HG02623 (cell line): ENCODE results near the gene MAP1A.
A peak's percentile ranks its signal among the peaks of the same experiment; 100 is the strongest.

Experiments used
- ATAC-seq: cut with Tn5 transposase; IDR thresholded peaks from one replicate; pipeline ENCODE4 v1.9.1; 2021; ENCODE audit warnings: moderate library complexity; ENCODE audit not compliant: unreplicated experiment

MAP1A gene

DNA sequence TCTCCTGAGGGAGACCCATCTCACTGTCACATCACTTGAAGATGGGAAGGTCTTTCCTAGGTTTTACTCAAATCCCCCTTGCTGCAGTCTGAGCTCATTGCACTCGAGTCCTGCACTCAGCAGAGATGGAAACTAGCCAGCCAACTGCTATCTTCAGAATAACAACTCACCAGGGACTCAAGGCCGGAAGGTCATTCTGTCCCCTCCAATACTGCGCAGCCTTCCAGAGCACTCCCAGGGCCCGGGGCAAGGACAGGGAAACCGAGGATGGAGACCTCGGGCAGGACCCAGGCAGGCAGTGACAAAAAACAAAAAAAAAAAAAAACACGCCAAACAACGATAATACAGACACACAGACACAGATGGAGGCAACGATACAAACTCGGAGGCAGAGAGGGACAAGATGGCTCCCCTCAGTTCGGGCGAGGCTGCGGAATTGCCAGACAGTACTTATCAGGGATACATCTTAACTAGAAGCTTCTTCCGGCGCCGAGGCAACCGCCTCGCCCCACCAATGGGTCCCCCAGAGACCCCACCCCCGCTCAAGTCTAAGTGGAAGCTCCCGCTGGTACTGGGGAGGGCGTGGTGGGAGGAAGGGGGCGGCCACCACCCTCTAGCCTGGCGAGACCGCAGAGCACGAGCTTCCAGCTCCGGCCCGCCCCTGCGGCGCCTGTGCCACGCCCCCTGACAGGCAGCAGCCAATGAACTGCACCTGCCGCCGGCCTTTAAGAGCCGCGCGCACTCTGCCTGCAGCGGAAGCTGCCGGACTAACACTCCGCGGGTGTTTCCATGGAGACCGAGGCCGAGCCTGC lies 7.0 kb upstream of the MAP1A start:
- peak; percentile 95 for ATAC-seq

DNA sequence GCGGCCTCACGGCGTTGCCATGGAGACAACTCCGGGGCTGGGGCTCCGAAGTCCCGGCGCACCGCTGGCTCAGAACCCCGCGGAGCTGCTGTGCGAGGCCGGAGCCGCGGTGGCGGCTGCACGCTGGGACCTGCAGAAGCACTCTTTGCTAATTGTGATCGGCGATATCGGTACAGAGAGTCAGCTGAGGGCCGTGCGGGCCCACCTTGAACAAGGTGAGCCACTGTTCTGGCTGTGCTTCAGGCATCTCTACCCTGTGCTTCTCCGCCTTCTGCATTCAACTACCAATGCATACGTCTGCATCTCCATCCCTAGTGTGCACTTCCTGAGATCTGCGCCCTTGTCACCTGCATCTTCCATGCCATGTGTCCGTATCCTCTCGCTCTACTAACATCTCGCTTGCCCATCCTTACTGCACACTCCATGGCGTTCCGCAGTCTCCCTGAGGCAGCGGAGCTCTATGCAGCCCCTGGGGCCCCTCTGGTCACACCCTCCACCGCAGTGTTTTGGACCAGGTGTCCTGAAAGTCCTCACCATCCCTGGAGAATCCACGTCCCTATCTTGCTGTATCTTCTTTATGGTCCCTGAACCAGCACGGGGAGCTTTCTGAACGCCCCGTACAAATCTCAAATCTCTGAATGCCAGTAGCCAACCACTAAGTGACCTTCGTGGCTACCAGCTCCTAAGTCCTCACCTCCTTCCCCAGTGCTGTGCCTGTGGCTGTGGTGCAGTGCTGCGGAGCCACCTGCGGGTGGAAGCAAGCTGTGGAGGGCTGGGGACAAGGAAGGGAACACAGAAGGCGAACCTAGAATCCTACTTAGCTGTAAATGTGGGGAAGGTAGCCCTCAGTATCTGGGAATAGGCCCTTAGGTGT lies 6.2 kb upstream of the MAP1A start:
- ATAC-seq, result no peak

- no peak for ATAC-seq
These were observed 3.9 kb upstream of the MAP1A start for GRCh38 chr15:43513550-43513949.

DNA sequence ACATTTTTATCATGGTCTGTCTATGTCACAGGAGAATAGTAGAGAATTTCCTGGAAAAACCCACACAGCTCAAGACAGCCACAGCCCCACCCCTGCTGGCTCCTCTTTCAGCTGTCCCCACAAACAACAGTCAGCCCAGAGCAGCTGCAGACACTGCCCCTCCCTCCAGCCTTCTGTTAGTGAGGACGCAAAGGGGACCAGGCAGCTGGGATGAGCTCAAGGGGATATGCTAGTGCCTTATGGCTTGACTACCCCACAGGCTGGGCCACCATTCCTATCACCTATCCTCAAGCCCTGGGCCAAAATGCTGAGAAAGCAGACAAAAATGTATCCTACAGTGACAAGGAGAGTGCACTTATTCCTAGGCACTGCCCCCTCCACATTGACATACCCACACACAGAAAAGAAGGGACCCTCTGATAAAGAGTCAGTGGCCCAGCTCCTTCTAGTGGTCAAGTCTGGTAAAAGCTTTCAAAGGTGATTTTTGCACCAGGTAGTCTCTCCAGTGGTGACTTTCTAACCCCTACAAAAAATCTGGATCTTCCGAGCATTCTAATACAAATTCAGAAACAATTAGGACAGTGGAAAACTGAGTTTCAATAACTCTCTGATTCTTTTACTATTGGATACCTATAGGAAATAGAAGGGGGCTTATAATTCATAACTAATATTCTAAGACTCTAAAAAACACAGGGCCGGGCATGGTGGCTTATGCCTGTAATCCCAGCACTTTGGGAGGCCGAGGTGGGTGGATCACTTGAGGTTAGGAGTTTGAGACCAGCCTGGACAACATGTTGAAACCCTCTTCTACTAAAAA lies 3.0 kb upstream of the MAP1A start:
- ATAC-seq, result no peak

DNA sequence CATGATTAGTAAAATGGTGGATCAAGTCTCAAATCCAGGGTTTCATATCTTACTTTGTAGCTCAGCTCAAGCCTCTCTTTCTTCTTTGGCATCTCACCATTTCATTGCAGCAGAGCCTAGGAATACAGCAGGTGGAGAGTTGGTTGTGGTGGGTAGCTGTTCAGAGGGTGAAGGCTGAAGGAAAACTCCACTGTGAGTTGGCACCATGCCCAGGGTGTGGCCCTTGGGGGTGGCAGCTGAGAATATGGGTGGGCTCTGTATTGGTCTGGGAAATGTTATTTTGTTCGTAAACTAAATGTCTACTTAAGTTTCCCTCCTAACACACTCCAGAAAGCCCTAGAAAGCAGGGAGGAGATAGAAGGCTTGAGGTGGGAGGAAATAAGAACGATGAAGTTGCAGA lies 1.7 kb upstream of the MAP1A start:
- ATAC-seq, result no peak

DNA sequence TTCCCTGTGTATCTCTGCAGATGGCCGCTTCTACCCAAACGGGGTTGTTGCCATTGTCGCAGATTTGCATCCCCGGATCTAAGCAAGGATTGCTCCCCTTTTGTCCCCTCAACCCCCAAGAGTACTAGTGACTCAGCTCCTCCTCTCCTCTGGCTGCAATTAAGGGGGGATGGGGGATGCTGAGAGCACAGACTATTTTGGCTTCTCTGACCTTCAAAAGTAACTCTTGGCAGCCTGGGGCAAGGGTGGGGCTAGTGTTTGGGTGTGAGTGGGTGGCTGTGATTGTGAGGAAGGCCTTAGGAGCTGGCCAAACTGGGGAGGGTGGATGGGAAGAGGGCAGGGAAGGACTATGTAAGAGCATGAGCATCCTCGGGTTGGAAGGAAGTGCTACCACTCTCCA lies 1.2 kb upstream of the MAP1A start:
- no peak for ATAC-seq

DNA sequence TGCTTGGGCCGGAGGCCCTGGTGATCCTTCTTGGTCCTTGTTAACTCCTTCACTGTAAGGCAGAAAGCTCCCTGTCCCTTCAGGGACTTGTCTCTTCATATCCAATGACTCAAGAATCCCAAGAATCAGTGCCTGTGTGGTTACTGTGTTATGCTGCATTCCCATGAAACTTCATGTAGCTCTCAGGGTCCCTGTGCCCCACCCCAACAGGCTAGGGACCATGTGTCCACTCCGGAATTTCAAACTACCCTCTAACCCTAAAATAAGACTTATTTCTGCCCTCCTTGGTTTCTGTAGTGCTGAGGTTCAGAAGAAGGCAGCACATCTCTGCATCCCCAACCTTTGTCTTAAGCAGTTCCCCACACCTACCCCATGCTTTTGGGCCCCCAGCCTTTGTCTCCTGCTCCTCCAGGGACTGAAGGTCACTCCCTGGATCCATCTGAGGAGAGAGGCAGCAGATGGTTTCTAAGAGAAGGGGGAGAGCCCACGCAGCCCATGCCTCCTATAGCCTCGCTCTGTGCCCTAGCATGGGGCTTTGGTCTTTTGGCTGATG lies 531 bp upstream of the MAP1A start:
- no peak for ATAC-seq

- ATAC-seq, result no peak
These were observed 871 bp downstream of the MAP1A start for GRCh38 chr15:43518197-43518761.

- ATAC-seq, result no peak
These were observed 1.8 kb downstream of the MAP1A start for GRCh38 chr15:43519196-43519595.

DNA sequence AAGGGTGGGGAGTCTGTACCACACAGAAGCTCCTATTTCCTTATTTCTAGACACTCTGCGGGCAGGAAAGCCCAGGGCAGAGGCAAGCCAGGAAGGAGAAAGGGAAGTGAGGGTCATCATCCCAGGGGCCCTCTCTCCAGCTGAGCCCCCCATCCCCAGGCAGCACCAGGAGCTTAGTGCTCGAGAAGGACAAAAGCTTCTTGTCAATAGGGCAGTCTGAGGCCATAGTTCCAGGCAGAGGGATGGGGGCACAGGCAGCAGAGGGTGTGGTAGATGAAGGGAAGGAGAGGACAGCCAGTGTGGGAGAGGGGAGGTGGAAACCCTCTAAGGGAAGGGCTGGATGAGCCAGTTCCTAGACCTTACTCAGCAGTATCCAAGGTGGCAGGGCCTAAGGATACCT lies 2.7 kb downstream of the MAP1A start:
- no peak for ATAC-seq

GRCh38 chr15:43521419-43521818 lies 4.0 kb downstream of the MAP1A start:
- no peak for ATAC-seq

- ATAC-seq, result no peak
These were observed 4.8 kb downstream of the MAP1A start for GRCh38 chr15:43522247-43522646.

GRCh38 chr15:43523646-43524045 lies 6.2 kb downstream of the MAP1A start:
- no peak for ATAC-seq

- ATAC-seq, result no peak
These were observed 6.9 kb downstream of the MAP1A start for GRCh38 chr15:43524254-43524845.

GRCh38 chr15:43525131-43525530 lies 7.7 kb downstream of the MAP1A start:
- no peak for ATAC-seq

GRCh38 chr15:43526261-43526930 lies 9.0 kb downstream of the MAP1A start:
- no peak for ATAC-seq

DNA sequence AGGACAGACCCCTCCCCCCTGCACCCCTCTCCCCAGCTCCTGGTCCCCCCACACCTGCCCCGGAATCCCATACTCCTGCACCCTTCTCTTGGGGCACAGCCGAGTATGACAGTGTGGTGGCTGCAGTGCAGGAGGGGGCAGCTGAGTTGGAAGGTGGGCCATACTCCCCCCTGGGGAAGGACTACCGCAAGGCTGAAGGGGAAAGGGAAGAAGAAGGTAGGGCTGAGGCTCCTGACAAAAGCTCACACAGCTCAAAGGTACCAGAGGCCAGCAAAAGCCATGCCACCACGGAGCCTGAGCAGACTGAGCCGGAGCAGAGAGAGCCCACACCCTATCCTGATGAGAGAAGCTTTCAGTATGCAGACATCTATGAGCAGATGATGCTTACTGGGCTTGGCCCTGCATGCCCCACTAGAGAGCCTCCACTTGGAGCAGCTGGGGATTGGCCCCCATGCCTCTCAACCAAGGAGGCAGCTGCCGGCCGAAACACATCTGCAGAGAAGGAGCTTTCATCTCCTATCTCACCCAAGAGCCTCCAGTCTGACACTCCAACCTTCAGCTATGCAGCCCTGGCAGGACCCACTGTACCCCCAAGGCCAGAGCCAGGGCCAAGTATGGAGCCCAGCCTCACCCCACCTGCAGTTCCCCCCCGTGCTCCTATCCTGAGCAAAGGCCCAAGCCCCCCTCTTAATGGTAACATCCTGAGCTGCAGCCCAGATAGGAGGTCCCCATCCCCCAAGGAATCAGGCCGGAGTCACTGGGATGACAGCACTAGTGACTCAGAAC lies 9.8 kb downstream of the MAP1A start:
- ATAC-seq, result no peak

GRCh38 chr15:43527802-43528541 lies 10.6 kb downstream of the MAP1A start:
- ATAC-seq, result no peak
